GM18499 (cell line): Measurements from ENCODE around the gene DGKI.
"Not testable (repeated sequence)": the region's sequence is repeated elsewhere in the genome, so short reads cannot be mapped to it uniquely, and the experiment has no call there.

Source experiments
- ATAC-seq: cut with Tn5 transposase; IDR thresholded peaks from one replicate; pipeline ENCODE4 v1.9.1; 2021; ENCODE audit warnings: moderate number of reproducible peaks; ENCODE audit not compliant: insufficient read depth, unreplicated experiment

The DGKI gene

DNA sequence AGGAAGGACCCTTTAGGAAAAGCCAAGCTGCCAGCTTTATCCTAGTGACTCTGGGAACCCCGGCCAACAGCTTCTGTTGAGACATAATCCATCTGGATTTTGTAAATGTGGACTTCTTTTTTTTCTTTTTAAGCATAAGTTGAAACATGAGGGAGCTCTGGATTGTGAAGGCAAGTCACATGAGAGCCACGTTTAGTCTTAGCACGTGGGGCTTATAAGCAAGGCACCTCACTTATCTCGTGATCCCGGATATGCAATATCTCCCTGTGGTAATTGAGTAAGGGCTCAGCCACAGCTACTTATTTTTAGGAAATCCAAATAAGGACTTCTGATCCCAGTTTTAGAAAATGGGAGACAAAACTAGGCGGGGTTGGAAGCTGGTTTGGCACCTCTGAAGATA, 392.0 kb downstream of the DGKI start:
- no peak for ATAC-seq

DNA sequence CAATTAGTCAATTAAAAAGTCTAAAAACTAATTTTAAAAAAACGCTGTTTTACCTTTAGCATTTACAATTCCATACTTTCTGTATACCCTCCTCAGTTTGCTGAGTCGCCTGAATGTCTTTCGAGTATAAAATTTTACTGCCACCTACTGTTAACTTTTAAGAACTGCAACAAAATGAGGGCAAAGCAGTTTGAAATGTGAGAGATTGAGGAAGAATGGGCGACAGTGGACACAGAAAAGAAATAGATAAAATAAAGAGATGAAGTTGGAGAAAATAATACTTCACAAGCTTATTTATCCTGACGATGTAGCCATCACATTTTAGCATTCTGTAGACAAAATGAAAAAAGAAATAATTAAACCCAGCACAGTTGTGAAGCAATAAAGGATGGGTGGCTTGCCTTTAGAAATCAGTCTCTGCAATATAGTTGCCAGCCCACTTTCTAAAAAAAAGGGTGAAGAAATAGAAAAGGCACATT, 392.5 kb downstream of the DGKI start:
- ATAC-seq, result no peak

DNA sequence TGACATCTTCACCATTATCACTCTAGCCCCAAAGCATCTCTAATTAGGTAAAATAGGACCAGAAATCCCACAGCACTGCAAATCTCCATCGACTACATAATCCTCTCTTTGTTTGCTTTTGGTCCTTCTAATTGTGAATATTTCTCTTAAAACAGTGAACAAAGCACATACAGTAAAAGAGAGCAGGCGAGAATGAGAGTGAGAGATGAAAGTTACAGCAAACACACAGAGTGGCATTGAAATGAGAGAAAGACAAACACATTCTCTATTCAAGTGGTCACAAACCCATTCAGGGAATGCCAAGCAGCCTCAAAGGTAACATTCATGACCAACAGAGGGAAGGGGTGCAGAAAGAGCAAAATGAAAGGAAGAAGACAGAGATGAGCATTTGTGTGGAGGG, 393.4 kb downstream of the DGKI start:
- ATAC-seq, result no peak

DNA sequence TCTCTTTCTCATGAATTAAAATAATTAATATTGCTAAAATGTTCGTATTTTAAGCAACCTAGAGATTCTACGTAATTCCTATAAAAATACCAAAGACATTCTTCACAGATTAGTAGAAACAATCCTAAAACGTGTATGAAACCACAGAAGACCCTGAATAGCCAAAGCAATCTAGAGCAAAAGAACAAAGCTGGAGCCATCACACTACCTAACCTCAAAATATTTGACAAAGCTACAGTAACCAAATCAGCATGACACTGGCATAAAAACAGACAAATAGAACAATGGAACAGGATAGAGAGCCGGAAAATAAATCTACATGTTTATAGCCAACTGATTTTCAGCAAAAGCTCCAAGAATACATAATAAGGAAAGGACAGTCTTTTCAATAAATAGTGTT, 397.8 kb downstream of the DGKI start:
- ATAC-seq, result no peak

DNA sequence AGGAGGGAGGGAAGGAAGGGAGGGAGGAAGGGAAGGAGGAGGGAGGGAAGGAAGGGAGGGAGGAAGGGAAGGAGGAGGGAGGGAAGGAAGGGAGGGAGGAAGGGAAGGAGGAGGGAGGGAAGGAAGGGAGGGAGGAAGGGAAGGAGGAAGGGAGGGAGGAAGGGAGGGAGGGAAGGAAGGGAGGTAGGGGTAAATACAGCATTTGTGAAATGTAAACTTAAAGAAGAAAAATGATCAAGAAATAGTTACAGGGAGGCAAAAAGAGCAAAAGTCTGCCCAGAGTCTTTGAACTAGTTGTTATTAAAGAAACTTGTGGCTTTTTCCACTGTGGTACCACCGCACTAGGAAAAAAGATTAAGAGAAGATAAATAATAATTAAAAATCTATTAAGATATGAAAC, 398.2 kb downstream of the DGKI start:
- not testable (repeated sequence) for ATAC-seq

DNA sequence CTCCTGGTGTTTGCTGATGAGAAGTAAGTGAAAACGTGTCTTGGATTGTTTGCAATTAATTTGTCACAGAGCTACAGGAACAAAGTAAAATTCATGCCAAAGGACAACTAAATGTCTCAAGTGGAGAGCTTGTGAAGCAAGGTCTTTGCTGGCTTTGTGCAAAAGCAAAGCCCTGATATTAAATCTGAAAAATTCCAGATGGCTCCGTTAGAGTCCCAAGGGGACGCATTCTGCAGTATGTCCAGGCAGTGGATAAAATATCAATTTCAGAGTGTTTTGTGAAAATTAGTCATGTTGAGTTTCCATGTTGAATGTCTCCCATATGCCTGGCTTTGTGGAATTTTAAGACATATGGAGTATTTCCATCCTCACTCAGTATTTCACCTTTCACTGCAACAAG, 400.7 kb downstream of the DGKI start:
- ATAC-seq, result no peak

DNA sequence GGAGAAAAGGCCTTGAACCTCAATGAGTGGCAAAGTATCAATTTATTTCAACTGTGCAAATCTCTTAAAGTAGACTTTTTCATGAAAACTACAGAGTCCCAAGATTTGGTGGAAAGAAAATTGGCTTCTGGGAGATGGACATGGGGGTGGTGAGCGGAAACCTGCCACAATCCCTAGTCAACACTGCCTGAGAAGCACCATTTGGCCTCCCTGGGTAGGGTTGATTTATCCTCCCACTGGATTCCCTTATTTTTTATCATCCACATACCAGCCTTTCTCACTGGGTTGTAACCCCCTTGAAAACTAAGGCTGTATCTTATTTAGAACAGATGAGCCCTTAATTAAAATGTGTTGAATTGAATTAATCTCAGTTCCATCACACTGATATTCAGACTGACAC, 401.5 kb downstream of the DGKI start:
- ATAC-seq, result no peak

DNA sequence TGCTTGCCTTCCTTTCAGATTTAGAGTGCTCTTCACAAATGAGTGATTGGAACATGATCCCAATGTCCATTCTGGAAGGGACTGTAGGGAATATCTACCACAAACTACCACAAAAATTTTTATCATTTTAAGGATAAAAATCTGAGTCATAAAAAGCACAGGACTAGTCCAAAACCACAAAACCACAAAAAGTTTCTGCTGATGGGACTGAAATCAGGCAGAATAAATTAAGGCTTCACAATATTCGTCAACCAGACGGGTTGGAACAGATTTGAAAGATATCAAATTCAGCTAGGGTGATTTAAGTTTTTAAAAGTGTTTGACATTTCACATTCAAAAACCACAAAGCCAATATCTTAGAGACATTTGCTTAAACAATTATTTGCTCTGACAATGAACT, 403.2 kb downstream of the DGKI start:
- no peak for ATAC-seq

DNA sequence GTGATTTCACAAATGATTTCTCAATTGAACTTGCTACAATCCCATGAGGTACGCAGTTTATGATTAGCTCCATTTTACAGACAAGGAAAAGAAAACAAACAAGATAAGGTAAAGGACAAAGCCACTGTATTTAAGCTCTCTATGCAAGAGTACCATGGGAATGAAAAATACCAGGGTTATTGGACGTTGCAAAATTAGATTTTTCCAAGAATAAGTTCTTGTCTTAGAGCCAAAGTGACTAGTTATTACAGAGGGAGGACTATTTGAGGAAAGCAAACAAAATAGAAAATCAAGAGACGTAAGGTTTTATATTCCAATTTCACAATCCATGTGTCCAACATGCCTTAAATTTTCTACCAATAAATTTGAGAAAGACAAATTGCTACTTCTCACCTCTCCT, 405.3 kb downstream of the DGKI start:
- no peak for ATAC-seq

DNA sequence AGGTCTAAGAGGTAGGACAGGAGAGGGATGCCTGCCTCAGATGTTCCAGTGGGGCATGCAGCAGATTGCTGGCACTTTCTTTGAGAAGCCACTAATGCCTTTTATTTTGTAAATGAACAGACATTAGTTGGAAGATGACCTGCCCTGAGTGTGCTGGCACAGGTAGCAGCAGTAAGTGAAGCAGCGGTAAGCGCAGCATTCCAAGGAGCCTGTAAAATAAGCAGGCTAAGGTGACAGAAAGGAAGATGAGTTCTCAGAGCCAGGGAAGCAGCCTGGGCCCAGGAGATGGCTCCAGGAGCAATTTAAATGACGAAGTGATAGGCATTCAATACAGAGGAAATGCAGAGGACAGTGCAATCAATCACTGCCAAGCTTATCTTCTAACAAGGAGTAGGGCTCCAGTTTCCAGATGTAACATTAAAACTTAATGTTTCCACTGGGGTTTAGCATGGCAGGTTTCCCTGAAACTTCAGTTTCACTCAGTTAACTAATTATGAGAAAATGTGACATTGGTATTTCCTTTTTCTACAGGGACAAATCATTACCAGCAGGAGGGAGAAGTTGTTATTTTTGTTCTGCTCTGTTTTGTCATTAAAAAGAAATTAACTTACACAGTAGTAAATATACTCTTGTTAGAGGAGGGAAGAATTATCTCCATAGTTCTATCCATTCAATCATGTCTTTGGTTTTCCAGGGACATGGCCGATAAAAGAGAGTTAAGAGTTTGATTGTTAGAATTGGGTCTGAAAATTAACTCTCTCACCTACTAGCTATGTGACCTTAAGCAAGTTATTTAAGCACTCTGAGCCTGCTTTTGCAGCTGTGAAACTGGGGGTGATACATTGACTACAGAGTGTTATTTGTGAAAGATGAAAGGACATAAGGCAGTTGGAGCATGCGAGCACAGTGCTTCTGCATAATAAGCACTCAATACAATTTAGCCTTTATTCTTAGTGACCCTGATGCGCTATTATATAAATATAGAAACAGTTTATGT, 406.6 kb downstream of the DGKI start:
- ATAC-seq, result no peak

DNA sequence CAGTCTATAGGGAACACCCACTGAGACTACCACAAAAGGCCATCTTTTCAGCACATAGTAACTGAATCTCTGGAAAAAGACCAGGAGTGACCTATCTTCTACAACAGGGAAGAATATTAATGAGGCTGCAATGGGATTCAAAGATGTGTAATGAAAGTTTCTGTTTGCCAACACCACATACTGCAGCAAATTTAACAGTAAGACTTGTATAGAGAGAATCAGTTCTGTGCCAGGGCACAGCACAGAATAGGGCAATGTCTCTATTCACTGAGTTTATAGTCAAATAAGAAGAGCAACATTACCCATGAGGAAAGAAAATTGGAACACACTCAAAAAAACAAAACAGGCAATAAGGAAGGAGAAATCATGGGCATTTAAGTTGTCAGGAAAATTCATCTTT, 411.8 kb downstream of the DGKI start:
- no peak for ATAC-seq

DNA sequence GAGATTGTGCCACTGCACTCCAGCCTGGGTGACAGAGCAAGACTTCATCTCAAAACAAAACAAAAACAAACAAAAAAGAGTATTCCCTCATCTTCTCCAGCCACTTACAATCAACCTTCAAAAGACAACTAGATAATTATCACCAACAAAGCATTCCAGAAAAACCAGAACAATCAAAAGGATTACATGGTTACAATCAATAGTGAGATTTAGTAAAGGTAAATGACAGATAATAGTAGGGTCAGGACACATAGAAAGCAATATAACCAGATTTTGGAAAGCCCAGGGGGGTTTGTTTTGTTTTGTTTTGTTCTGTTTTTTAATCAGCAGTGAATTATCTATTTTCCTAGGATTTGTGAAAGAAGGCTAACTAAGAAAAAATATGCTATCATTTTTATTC, 412.2 kb downstream of the DGKI start:
- no peak for ATAC-seq

DNA sequence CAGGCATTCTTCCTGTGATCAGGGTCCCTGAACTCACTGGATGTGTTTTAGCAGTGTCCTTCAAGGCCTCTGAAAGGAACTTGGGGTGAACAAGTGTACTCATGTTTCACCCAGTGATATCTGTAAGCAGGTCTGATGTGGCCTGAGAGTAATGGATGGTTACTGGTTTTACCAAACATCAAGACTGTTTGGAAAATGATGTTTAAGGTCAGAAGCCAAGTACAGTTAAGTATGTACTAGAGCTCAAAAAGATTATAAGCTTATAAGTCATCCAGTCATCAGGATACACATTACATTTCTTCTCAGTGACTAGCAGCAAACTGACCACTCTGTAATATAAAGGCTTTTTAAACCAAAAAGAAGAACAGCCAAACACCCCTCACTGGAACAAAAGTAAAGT, 423.5 kb downstream of the DGKI start:
- no peak for ATAC-seq

DNA sequence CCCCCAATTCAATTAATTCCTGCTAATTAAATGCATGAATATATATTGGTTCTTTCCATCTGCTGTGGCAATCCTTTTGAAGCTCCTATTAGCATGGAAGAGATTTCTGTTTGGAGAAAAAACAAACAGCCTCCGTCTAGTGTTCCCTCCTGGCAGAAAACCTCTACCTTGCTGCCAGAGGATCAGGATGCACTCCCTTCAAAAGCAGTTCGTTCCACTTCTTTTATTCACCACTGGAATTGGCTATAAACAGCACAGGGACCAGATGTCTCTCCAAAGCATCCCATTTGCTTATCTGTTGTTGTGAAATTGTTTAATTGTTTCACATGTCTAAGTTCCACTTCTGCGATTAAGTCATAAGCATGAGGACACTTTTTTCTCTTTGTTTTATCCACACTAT, 425.4 kb downstream of the DGKI start:
- no peak for ATAC-seq

DNA sequence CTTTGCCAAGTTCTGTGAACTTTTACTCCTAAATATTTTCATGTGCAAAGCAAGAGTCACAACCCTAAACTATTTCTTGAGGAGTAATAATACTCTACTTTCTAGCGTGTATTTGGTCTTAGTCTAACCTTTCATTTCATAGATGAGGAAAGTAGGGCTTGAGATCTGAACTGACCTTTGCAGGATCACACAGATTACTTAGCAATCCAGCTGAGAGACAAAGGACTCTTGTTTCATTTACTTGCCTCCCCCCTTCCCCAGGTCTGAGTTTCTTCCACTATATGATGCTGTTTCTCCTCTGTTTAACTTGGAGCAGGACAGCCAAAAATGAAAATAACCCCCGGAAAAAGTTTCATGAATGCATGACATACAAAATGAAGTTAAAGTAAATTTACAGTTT, 427.9 kb downstream of the DGKI start:
- ATAC-seq, result no peak

DNA sequence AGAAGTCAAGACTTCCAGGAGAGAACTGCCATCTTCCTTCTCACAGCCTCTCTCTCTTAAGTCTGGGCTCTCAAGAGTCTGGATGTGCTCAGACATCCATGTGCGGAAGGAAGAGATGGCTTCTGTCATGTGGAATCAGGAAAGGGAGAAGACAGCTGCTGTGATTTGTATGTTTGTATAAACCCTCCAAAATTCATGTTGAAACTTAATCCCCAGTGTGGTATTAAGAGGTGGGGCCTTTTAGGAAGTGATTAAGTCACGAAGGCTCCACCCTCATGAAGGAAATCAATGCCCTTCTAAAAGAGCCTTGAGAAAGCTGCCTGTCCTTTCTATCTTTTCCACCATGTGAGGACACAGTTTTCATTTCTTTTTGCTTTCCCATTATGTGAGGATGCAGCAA, 429.3 kb downstream of the DGKI start:
- no peak for ATAC-seq

DNA sequence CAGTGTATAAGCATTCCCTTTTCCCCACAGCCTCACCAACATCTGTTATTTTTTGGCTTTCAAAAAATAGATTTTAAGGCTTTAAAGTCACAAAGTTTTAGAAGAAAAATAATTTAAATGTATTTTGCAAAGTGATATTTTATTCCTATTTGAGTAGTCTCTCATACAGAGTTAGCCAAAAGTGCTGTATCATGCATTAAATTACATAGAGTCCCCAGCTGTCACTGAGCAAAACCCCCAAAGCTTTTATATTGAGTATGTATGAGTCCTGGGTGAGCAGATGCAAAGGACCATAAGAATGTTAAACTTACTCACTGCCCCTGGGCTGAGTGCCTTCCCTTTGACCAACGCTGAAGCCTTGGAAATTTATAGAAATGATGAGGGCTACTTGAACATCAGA, 432.9 kb downstream of the DGKI start:
- ATAC-seq, result no peak

DNA sequence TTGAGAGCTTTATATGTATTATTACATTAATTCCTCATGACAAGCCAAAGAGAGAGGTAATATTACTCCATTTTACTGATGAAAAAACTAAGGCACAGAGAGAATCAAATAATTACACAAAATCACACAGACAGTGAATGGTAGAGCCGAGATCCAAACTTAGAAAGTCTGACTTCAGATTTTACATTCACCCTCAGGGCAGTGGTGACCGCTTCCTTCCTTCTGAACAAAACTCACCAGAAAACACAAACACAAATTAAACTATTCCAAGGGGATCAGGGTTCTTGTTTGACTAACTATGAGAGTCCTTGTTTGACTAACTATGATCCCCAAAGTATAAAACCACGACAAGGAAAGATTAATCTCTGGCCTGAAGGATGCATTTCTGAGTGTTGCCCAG, 435.3 kb downstream of the DGKI start:
- ATAC-seq, result no peak

DNA sequence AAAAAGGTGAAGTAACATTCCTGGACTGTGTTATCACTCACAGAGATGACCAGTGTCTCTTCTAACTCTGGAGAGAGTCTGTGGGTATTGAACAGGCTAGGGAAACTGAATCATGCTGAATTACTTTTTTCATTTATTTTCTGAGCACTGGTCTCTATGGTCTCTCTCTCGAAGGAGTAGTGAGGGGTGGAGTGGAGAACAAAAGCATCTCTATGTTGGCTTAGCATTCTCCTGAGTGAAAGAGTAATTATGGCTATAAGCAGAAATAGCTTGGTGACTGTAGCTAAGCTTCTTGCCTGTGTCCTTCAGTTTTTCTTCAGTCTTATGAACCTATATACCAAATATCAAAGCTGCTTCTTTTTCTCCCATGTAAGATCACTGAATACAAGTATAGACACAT, 438.6 kb downstream of the DGKI start:
- ATAC-seq, result no peak

DNA sequence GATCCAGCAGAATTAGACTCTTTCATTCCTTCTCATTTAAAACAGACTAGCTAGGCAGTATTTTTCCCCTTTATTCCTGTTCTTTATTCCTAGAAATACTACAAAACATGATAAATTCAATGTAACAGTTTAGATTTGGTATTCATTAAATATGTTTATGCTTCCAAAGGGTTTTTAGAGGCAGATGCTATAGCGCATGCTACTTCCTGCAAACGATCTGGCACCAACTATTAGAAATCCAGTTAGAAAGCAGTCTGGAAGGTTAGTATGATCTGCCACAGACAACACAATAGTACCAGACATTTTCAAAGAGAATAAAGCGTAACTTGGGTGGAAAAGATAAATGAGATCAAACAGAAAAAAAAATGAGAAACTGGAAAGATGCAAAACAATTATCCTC, 439.7 kb downstream of the DGKI start:
- ATAC-seq, result no peak

DNA sequence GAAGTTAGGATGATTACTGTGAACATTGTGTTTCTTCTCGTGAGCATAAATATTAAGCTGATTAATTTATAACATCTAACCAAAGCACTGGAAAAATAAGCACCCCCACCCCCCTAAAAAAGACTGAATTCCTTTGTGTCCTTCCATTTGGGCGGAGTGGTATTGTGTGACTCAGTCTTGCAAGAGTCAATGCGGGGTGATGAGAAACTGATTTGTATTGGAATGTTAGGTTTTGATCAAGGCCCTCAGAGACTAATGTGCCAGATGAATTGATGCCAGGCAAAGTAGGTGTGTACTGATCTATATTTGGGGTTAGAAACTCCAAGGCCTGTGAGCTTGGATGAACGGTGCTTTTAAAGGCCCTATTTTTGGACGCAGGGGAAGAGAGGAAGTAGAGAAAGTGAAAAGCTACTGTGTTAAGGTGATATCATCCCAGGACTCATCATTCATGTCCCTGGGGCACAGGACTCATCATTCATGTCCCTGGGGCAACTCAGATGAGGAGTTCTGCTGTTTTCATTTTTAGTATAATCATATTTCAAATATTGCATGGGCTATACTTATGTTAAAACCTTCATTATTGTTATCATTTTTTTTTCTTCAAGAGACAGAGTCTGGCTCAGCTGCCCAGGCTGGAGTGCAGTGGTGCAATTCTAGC, 442.0 kb downstream of the DGKI start:
- no peak for ATAC-seq

DNA sequence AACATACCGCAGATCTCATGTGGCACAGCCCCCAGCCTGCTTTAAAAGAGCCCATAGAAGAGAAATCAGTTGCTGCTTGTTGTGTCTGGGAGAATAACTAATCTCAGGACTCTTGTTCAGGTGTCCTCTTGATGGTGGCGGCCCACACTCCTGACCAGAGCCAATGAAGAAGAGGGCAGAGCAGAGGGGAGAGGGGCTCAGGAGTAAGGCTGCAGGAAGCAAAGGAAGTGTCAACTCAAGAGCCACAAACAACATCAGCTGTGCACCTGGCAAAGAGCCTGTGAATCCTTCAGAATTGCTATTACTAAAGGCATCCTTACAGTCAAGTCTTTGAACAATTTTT, 443.4 kb downstream of the DGKI start:
- ATAC-seq, result no peak
